Body of pancreas (tissue), 4 donors: ENCODE data around the gene SPRYD4.

Experiments
- POLR2A ChIP-seq, 3 donors: fragments of 450-650 bp; IDR thresholded peaks; one replicate each; pipeline ENCODE4 v1.6.1; 2016; ENCODE audit warnings: antibody characterized with exemption in 3 of 3, mild to moderate bottlenecking in 2 of 3
- TF ChIP-seq, protein P1 (sequence below), 7 experiments: fragments of 450-650 bp in 4 of 7; fragments of 200-600 bp in 3 of 7; sonication (generic) in 3 of 7; IDR thresholded peaks; one replicate each; pipeline ENCODE4 v1.5.1; 2016 to 2019; ENCODE audit warnings: antibody characterized with exemption in 7 of 7

- no peak for TF ChIP-seq POLR2A (IDR thresholded peaks at IDR 0.05)
- TF ChIP-seq, protein P1, sequence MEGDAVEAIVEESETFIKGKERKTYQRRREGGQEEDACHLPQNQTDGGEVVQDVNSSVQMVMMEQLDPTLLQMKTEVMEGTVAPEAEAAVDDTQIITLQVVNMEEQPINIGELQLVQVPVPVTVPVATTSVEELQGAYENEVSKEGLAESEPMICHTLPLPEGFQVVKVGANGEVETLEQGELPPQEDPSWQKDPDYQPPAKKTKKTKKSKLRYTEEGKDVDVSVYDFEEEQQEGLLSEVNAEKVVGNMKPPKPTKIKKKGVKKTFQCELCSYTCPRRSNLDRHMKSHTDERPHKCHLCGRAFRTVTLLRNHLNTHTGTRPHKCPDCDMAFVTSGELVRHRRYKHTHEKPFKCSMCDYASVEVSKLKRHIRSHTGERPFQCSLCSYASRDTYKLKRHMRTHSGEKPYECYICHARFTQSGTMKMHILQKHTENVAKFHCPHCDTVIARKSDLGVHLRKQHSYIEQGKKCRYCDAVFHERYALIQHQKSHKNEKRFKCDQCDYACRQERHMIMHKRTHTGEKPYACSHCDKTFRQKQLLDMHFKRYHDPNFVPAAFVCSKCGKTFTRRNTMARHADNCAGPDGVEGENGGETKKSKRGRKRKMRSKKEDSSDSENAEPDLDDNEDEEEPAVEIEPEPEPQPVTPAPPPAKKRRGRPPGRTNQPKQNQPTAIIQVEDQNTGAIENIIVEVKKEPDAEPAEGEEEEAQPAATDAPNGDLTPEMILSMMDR (IDR thresholded peaks at IDR 0.05): no peak
These were observed 18.1 kb upstream of the SPRYD4 start for GRCh38 chr12:56450241-56450640.
